ENCODE measurements around the gene PAPSS1.
"Not testable (repeated sequence)": the region's sequence is repeated elsewhere in the genome, so short reads cannot be mapped to it uniquely, and the experiment has no call there.

PAPSS1 gene
- total RNA-seq = 126 to 315 (median 235) reads per million in 17 experiments

DNA sequence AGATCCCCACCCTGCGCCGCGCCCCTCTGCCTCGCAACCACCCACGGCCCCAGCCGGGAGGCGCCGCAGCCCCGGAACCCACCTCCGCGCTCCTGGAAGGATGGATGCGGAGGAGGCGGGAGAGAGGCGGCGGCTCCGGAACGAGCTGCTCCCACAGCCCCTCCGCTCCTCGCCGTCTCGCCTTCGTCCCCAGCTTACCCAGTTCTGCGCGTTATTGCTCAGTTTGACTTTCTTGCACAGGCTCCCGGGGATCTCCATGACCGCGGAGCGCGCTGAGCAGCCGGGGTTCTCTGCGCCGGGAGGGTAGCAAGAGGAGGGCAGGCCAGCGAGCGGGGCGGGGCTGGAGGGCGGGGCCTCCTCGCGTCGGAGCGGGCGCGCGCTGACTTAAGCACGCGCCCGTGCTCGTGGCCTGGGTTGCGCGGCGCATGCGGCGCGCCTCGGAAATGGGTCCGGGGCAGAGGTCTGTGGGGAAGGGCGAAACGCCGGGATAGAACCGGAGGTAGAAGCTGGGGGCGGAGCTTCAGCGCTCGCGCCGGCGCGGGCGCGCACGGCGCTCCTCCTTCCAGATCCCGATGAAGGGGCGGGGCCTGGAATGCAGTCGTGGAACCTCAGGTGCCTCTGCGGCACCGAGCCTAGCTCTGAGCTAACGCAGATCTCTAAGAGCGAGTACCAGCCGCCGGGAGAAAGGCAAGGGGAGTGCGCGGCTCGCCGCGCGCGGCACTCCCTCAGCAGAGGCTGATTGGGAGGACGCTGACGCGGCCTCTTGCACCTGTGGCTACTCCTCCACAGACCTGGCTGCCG lies at the start of gene PAPSS1:
Gene PAPSS1, minus strand, starts transcription at position 313 of the 801 bp plus-strand sequence. Its CDS starts 55 bp downstream, at position 258.
- peak; percentile 96 to 99 (median 98) for DNase-seq

DNA sequence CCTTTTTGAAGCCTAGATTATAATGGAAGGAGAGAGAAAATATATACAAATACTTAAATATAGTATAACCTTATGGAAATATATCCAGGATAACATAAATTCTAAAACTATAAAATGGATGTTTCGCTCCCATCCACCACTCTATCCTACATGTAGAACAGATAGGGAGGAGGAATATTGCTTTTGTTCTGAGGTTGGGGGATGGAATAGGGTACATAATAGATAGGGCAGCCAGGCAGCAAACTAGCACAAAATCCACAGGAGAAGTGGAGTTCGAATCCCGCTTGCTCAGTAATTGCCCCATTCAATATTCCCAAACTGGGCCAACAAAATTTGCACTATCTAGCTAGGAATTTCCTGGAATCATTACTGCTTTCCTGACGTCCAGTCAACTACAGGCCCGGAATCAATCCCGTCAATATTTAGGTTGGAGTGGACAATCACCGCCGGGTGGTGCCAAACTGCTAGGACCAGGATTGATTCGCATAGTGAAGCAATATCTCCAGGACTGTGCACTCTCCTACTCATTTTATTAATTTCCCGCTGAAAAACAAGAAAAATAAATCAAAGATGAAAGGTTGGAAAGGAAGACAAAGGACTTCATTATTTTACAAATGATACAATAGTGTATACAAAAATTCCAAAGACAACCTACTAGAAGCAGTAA lies 40.4 kb upstream of the PAPSS1 start:
- DNase-seq = peak in 1 of 4 experiments; percentile 3

DNA sequence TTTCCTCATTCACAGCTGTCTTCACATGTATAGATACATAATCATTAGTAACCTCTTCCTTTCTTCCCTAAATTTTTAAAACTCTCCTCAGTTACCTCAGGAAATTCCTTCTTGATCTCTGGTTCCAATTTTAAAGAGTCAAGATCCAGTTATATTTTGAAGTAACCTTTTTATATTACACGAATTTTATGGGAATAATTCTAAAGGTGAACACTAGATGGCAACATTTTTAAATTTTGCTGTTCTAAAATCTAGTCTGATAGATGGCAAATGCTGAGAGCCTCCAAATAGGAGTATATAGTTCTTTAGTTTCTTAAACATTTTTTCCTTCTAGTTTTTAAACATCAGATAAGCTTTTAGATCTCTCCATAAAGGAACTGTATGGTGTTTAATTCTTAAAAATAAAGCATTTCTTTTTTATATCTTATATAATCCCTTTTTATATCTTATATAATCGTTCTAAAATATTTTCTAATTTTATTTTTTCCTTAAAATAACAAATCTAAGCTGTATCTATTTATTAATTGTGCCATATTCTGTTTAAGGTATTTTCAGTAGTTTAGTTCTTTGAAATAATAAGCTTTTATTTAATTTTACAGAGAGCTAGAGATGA lies 37.9 kb upstream of the PAPSS1 start:
- peak in 2 of 4 experiments; percentile 70 to 75 for DNase-seq

DNA sequence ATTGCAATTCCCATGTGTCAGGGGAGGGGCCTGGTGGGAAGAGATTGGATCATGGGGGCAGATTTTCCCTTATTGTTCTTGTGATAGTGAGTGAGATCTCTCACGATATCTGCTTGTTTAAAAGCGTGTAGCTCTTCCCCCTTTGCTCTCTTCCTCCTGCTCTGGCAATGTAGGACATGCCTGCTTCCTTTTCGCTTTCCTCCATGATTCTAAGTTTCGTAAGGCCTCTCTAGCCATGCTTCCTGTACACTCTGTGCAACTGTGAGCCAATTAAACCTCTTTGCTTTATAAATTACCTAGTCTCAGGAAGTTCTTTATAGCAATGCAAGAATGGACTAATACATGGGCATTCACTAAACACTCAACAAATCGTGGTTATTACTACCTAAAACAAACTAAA lies 37.2 kb upstream of the PAPSS1 start:
- peak; percentile 16 to 55 (median 48) for DNase-seq

DNA sequence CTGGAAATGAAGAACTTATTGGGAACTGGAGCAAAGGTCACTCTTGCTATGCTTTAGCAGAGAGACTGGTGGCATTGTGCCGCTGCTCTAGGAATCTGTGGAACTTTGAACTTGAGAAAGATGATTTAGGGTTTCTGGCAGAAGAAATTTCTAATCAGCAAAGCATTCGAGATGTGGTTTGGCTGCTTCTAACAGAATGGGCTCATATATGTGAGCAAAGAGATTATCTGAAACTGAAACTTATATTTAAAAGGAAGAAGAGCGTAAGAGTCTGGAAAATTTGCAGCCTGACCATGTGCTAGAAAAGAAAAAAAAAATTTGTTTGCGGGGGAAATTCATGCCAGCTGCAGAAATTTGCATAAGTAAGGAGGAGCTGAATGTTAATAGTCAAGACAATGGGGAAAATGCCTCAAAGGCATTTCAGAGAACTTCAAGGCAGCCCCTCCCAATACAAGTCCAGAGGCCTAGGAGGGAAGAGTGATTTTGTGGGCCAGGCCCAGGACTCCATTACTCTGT lies 35.9 kb upstream of the PAPSS1 start:
- DNase-seq = peak; percentile 8 to 48 (median 22)

DNA sequence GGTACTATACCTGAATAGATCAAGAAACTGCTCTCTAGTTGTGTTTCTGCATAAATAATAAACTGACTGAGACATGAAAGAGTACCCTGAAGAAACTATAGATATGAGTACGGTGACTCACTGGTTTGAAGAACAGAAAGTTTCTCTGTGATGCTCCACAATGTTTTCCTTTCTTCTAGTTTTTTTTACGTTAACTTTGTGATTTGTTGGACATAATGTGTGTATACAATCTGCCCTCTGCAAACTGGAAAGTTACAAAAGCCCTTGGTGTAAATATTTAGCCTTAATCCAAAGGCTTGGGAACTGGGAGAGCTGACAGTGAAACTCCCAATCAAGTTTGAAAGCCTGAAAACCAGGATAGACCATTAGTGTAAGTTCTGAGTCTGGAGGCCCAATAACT lies 31.6 kb upstream of the PAPSS1 start:
- DNase-seq = no peak

DNA sequence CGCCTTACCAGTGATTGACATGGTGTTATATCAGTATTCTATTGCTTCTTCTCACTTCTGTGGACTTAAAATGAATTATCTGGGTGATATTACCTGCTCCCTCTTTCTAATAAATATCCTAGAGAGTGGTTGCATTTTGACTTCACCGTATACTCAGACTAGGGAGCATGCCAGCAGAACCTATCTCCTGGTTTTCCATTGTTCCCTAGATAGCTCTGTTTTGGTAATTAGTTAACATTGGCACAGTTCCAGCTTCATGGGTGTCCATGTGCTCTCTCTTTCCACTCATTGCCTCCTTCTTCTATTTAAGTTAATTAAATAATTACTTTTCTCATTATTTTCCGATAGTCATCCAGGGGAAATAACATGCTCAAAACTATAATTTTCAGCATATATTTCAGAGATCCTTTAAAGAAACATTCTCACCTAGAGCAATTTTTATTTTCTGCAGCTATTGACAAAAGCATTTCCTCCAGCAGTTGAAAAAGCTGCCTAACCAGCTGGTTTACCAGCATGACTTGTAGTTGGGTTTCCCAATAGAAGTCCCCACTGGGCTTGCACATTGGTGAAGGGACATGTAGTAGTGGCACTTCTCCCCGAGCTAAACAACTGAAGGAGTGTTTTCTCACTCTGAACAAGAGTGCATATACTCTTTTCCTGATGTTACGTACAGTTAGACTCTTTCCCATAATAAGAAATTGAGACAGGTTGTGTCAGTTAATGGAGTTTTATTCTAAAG lies 27.9 kb upstream of the PAPSS1 start:
- no peak for DNase-seq

DNA sequence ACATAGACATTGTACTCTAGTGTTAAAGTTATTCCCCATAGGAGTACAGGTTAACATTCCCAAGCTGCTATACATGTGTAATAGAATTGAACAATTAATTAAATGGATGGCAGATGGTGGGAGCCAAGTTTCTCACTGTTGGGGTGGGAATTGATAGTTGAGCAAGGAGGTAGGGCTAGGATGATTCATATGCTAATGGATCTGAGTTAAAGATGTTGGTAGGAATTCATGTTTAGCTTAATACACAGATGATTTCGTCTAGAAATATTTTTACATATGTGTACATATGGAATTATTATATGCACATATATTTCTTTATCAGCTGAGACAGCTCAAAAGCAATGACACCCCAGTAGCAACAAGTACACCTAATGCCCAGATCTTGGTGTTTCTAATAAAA lies 26.1 kb upstream of the PAPSS1 start:
- no peak for DNase-seq

DNA sequence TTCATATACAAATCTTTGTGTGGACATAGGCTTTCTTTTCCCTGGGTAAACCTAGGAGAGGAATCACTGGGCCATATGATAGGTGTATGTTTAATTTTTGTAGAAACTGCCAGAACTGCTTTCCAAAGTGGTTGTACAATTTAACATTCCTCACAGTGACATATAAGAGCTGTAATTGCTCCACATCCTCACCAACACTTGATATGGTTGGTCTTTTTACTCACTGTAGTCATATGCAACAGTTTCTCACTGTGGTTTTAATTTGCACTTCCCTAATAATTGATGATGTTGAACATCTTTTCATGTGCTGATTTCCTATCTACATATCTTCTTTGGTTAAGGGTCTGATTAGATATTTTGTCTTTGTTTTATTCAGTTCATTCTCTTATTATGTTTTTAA lies 24.5 kb upstream of the PAPSS1 start:
- no peak for DNase-seq

DNA sequence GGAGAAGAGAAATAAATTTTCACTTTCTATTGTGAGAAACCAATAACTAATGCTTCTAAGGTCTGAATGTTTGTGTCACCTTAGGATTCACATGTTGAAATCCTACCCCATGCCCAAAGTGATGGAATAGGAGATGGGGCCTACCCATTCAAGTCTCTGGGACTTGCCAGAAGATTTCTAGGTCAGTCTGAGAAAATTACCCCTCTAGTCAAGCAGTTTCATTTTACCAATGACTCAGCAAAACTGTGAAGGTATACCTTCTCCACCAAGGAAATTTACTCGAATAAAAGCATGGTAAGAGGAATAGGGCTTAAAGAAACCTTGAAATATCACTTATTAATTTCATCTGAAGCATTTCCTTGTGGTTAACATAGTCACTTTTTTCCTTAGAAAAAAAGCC lies 23.5 kb upstream of the PAPSS1 start:
- DNase-seq = no peak

DNA sequence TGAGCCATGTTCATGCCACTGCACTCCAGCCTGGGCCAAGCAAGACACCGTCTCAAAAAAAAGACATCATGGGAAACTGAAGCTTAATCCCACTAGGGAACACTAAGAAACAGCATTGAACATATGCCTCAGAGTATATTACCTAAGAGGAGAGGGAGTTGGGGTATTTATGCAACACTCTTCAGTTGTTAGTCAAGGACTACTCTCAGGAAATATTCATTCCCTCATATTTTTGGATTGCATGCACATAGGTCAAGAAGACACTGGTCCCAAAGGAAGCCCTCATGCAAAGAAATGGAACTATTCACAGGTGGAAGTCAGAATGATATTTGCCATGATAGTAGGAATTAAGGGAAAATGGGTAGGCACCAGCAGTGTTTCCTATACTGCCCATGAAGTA lies 22.8 kb upstream of the PAPSS1 start:
- no peak for DNase-seq

DNA sequence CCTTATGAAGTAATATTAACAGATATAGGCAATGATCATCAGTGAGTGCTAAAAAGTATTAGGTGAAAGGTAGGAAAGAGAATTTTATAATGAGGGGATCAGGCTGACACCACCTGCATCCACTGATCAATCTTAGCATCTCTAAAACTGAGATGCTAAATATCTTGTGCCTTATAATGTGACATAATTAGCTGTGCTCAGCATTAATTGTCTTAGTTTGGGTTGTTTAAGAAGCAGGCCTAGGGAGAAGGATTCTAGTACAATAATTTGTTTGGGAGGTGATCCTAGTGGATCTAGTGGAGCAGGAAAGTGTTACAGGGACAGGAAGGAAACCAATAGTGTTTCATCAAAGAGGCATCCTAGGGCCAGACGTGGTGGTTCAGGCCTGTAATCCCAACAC lies 22.2 kb upstream of the PAPSS1 start:
- no peak for DNase-seq

DNA sequence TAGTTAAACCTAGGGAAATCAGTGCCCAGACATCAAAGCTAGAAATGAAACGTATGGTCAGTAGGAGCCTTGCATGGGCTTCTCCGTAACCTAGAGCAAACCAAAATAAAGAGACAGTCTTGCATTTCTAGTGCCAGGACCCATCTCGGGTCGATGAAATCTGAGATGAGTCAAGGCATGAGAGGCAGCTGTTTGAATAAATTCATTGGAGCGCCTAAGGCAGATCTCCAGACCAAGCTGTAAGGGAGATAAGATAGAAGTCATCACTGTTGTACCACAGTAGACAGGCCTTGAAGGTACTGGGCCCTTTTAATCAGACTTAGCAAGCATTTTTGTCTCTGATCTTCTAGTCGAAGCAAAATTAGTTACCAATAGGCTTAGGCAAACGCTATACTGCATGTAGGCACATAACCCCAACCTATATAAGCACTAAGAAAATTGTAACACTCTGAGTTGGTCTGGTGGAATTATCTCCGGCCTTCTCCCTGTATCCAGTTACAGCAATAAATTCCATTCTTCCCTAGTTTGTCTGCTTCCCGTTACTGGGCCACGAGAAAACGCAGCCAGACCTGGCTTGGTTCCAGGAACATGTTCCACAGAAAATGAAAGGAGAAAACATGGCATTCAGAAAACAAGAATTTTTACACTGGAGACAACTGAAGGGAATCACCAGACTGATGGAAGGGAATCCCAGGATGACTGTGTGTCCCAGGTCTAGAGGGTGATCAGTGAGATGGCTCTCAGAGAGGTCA lies 21.1 kb upstream of the PAPSS1 start:
- no peak for DNase-seq

DNA sequence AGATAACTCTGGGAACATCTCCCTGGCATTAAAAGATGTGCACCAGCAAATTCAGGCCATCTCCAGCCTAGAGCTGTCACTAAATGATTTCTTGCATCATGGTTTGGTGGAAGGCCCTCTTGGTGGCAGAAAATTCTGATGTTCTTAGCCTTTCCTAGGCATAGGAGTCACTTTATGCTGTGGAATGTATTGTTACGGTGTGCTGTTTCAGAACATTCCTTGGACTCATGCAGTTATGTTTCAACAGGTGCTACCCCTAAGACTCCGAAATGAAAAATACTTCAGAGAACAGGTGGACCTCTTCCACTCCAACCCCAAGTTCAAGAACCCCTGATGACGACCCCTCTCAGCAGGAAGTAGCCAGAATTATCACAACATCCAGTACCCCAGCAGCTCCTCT lies 20.3 kb upstream of the PAPSS1 start:
- DNase-seq = peak in 2 of 4 experiments; percentile 25 to 32

DNA sequence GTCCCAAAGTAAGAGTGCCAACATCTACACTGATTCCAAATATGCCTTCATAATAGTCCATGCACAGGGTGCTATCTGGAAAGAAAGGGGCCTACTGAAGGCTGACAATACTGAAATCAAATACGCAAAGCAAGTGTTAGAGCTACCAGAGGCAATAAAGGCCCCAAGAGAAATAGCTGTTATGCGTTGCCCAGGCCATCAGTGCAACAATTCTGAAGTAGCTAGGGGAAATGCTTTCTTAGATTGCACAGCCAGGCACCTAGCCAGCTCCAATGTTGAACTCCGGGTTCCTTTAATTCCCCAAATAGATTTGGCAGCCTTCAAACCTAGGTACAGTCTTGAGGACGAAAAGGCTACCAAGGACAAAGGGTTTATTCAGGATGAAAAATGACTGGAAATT lies 17.4 kb upstream of the PAPSS1 start:
- DNase-seq = no peak

DNA sequence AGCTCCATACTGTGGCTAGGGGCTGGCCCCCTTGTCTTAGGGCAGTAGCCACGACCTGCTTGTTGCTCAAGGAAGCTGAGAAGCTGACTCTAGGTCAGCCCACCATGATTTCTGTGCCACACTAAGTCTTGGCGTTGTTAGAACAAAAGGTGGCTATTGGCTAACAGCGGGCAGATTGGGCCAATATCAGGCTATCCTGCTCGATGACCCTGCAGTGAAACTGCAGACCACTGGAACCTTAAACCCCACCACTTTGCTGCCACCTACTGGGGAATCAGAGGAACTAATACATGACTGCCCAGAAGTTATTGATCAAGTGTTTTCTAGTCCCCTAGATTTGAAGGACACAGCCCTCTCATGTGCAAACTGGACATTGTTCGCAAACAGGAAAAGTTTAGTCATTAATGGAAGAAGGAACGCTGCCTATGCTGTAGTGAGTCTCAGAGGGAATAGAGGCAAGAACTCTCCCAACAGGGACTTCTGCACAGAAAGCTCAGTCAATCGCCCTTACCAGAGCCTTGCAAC lies 17.0 kb upstream of the PAPSS1 start:
- DNase-seq = peak; percentile 50 to 72 (median 58)

DNA sequence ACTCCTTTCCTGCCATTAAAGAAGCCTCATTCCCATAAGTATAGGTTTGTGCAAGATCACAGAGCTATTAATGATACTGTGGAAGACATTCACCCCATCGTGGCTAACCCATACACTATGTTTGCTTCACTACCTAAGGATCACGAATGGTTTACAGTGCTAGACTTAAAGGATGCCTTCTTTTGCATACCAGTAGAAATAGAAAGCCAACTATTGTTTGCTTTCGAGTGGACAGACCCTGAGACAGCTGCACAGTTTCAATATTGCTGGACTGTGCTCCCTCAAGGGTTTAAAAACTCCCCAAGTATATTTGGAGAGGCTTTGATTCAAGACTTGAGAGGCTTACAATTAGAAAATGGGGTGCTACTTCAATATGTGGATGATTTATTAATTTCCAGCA lies 16.0 kb upstream of the PAPSS1 start:
- no peak for DNase-seq

DNA sequence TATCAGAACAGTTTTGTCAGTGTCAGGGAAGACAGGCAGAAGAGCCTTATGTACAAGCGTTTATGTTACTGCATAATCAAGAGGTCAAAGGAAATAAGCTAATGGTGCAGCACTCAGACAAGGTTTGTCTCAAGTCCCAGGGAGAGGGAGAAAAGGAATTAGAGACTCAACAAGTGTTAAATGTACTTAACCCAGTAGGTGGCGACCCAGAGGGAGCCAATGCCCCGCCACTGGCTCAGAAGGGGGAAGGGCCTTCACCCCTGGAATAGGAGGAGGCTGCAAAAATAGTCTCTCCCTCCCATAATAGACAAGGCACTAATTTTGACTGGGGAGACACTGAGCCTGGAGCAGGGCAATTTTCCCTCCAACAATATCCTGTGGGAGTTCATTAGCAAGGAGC lies 14.1 kb upstream of the PAPSS1 start:
- DNase-seq = peak; percentile 30 to 57 (median 48)

DNA sequence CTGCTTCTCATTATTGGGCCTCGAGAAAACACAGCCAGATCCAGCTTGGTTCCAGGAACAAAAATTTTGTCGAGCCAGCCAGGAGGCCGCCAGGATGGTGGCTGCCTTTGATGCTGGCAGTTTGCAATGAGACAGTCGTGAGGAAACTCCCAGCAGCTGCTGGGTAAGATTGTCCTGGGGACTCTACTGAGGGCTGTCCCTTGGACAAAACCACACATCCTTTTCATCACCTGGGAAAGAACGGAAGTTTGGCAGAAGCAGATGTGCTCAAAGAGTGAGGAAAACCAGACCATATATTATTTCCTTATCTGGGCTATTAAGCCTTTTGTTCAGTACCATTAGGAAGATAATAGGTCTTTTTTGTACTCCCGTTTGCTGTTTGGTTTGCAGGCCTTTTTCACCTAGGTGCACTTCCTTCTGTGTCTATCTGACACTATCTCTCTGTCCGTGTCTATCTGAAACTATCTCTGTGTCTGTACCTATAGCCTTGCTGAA lies 13.4 kb upstream of the PAPSS1 start:
- no peak for DNase-seq

DNA sequence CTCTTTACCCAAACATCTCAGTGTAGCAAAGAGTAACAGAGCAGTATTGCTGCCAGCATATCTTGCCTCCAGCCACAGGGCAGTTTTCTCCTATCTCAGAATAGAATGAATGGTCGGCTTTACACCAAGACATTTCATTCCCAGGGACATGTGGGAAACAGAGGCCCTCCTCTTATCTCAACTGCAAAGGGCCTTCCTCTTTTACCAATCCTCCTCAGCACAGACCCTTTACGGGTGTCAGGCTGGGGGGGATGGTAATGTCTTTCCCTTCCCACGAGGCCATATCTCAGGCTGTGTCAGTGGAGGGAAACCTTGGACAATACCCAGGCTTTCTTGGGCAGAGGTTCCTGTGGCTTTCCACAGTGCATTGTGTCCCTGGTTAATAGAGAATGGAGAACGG lies 9.0 kb upstream of the PAPSS1 start:
- not testable (repeated sequence) for DNase-seq

Measured in suppressor macrophage (primary cell).